ENCODE results near the gene MAN1C1.

MAN1C1 gene

GRCh38 chr1:25773441-25774125, 157.0 kb downstream of the MAN1C1 start:
- ATAC-seq (replicated peaks) (no peak), DNase-seq (no peak)
- Mint-ChIP-seq H3K27ac (peak overlapping the region; percentile 88 to 92), H3K4me3 (peak overlapping the region; percentile 70 to 85), H3K4me1 (ENCODE audit: low read depth in 2 of 2) (peaks cover 28 to 32% of the 10 kb centered on the region in 2 donors), H3K27me3 (no peaks in the 10 kb centered on the region), H3K9me3 (no peaks in the 10 kb centered on the region), H3K36me3 (ENCODE audit: insufficient read depth) (peaks cover 3% of the 10 kb centered on the region)

- H3K9me3 Mint-ChIP-seq: no peaks in the 10 kb centered on the region
- peak overlapping the region; percentile 70 to 85 for H3K4me3 Mint-ChIP-seq
- H3K4me1 Mint-ChIP-seq (ENCODE audit: low read depth in 2 of 2): peaks cover 28 to 32% of the 10 kb centered on the region in 2 donors
- no peak for ATAC-seq (replicated peaks)
- peak in 1 of 3 experiments; percentile 6 for DNase-seq
- peaks cover 3% of the 10 kb centered on the region for H3K36me3 Mint-ChIP-seq (ENCODE audit: insufficient read depth)
- H3K27me3 Mint-ChIP-seq: no peaks in the 10 kb centered on the region
- H3K27ac Mint-ChIP-seq: peak overlapping the region; percentile 88 to 92
Measured at GRCh38 chr1:25774206-25774803, 157.7 kb downstream of the MAN1C1 start.

GRCh38 chr1:25774921-25775771, 158.6 kb downstream of the MAN1C1 start:
- ATAC-seq (replicated peaks): peak; percentile 91
- peak overlapping the region; percentile 88 to 92 for H3K27ac Mint-ChIP-seq
- H3K4me1 Mint-ChIP-seq (ENCODE audit: low read depth in 2 of 2): peaks cover 28 to 32% of the 10 kb centered on the region in 2 donors
- peak overlapping the region; percentile 70 to 85 for H3K4me3 Mint-ChIP-seq
- H3K36me3 Mint-ChIP-seq (ENCODE audit: insufficient read depth): peaks cover 3% of the 10 kb centered on the region
- H3K9me3 Mint-ChIP-seq: no peaks in the 10 kb centered on the region
- no peaks in the 10 kb centered on the region for H3K27me3 Mint-ChIP-seq
- peak; percentile 68 to 73 (median 71) for DNase-seq

GRCh38 chr1:25779388-25779787, 162.8 kb downstream of the MAN1C1 start:
- no peak overlapping the region for H3K27ac Mint-ChIP-seq
- H3K27me3 Mint-ChIP-seq: no peaks in the 10 kb centered on the region
- H3K4me1 Mint-ChIP-seq (ENCODE audit: low read depth in 2 of 2): peaks cover 14% of the 10 kb centered on the region in 2 donors
- H3K4me3 Mint-ChIP-seq: no peak overlapping the region
- H3K36me3 Mint-ChIP-seq (ENCODE audit: insufficient read depth): no peaks in the 10 kb centered on the region
- DNase-seq (no peak), ATAC-seq (replicated peaks) (no peak)
- no peaks in the 10 kb centered on the region for H3K9me3 Mint-ChIP-seq

- DNase-seq (no peak), ATAC-seq (replicated peaks) (no peak)
- H3K9me3 Mint-ChIP-seq: no peaks in the 10 kb centered on the region
- H3K4me3 Mint-ChIP-seq: no peak overlapping the region
- no peaks in the 10 kb centered on the region for H3K36me3 Mint-ChIP-seq (ENCODE audit: insufficient read depth)
- H3K27me3 Mint-ChIP-seq: no peaks in the 10 kb centered on the region
- peaks cover 9% of the 10 kb centered on the region in 2 donors for H3K4me1 Mint-ChIP-seq (ENCODE audit: low read depth in 2 of 2)
- no peak overlapping the region for H3K27ac Mint-ChIP-seq
Measured at GRCh38 chr1:25779894-25780293, 163.3 kb downstream of the MAN1C1 start.

GRCh38 chr1:25780318-25781129, 163.9 kb downstream of the MAN1C1 start:
- Mint-ChIP-seq H3K27me3 (no peaks in the 10 kb centered on the region), H3K4me1 (ENCODE audit: low read depth in 2 of 2) (peaks cover 3% of the 10 kb centered on the region in 2 donors), H3K4me3 (no peak overlapping the region), H3K27ac (no peak overlapping the region), H3K36me3 (ENCODE audit: insufficient read depth) (peaks cover under 1% of the 10 kb centered on the region), H3K9me3 (no peaks in the 10 kb centered on the region)
- ATAC-seq (replicated peaks) (no peak), DNase-seq (no peak)

- H3K27me3 Mint-ChIP-seq: no peaks in the 10 kb centered on the region
- H3K27ac Mint-ChIP-seq: no peak overlapping the region
- ATAC-seq (replicated peaks) (no peak), DNase-seq (no peak)
- no peaks in the 10 kb centered on the region for H3K9me3 Mint-ChIP-seq
- peaks cover 2% of the 10 kb centered on the region for H3K36me3 Mint-ChIP-seq (ENCODE audit: insufficient read depth)
- H3K4me1 Mint-ChIP-seq (ENCODE audit: low read depth in 2 of 2): no peaks in the 10 kb centered on the region
- H3K4me3 Mint-ChIP-seq: no peak overlapping the region
Measured at GRCh38 chr1:25781130-25781433, 164.5 kb downstream of the MAN1C1 start.

- no peak overlapping the region for H3K4me3 Mint-ChIP-seq
- peaks cover 7% of the 10 kb centered on the region for H3K36me3 Mint-ChIP-seq (ENCODE audit: insufficient read depth)
- no peaks in the 10 kb centered on the region for H3K27me3 Mint-ChIP-seq
- no peaks in the 10 kb centered on the region for H3K9me3 Mint-ChIP-seq
- peak overlapping the region in 1 of 2 donors; percentile 17 for H3K27ac Mint-ChIP-seq
- DNase-seq (no peak), ATAC-seq (replicated peaks) (no peak)
- no peaks in the 10 kb centered on the region for H3K4me1 Mint-ChIP-seq (ENCODE audit: low read depth in 2 of 2)
Measured at GRCh38 chr1:25782608-25783201, 166.1 kb downstream of the MAN1C1 start.

- no peaks in the 10 kb centered on the region for H3K9me3 Mint-ChIP-seq
- no peak for DNase-seq
- no peak overlapping the region for H3K4me3 Mint-ChIP-seq
- no peaks in the 10 kb centered on the region for H3K4me1 Mint-ChIP-seq (ENCODE audit: low read depth in 2 of 2)
- peaks cover 7% of the 10 kb centered on the region for H3K36me3 Mint-ChIP-seq (ENCODE audit: insufficient read depth)
- H3K27me3 Mint-ChIP-seq: no peaks in the 10 kb centered on the region
- no peak overlapping the region for H3K27ac Mint-ChIP-seq
- ATAC-seq (replicated peaks): no peak
Measured at GRCh38 chr1:25784575-25785051, 168.0 kb downstream of the MAN1C1 start.

GRCh38 chr1:25785333-25786067, 168.9 kb downstream of the MAN1C1 start:
- Mint-ChIP-seq H3K4me3 (no peak overlapping the region), H3K4me1 (ENCODE audit: low read depth in 2 of 2) (no peaks in the 10 kb centered on the region), H3K36me3 (ENCODE audit: insufficient read depth) (peaks cover 10% of the 10 kb centered on the region), H3K27me3 (no peaks in the 10 kb centered on the region), H3K9me3 (no peaks in the 10 kb centered on the region), H3K27ac (peak overlapping the region in 1 of 2 donors; percentile 8)
- ATAC-seq (replicated peaks): no peak
- no peak for DNase-seq

GRCh38 chr1:25786887-25787759, 170.5 kb downstream of the MAN1C1 start:
- Mint-ChIP-seq H3K36me3 (ENCODE audit: insufficient read depth) (peaks cover 10% of the 10 kb centered on the region), H3K9me3 (no peaks in the 10 kb centered on the region), H3K27me3 (no peaks in the 10 kb centered on the region), H3K27ac (no peak overlapping the region), H3K4me1 (ENCODE audit: low read depth in 2 of 2) (no peaks in the 10 kb centered on the region), H3K4me3 (no peak overlapping the region)
- DNase-seq (no peak), ATAC-seq (replicated peaks) (no peak)

- DNase-seq (no peak), ATAC-seq (replicated peaks) (no peak)
- no peak overlapping the region for H3K4me3 Mint-ChIP-seq
- H3K9me3 Mint-ChIP-seq: no peaks in the 10 kb centered on the region
- H3K4me1 Mint-ChIP-seq (ENCODE audit: low read depth in 2 of 2): no peaks in the 10 kb centered on the region
- H3K27me3 Mint-ChIP-seq: no peaks in the 10 kb centered on the region
- H3K36me3 Mint-ChIP-seq (ENCODE audit: insufficient read depth): peaks cover 10% of the 10 kb centered on the region
- no peak overlapping the region for H3K27ac Mint-ChIP-seq
Measured at GRCh38 chr1:25787760-25788166, 171.2 kb downstream of the MAN1C1 start.

All from effector memory CD8-positive, alpha-beta T cell (primary cell).